Measurements from ENCODE around the gene ANO6.

DNA sequence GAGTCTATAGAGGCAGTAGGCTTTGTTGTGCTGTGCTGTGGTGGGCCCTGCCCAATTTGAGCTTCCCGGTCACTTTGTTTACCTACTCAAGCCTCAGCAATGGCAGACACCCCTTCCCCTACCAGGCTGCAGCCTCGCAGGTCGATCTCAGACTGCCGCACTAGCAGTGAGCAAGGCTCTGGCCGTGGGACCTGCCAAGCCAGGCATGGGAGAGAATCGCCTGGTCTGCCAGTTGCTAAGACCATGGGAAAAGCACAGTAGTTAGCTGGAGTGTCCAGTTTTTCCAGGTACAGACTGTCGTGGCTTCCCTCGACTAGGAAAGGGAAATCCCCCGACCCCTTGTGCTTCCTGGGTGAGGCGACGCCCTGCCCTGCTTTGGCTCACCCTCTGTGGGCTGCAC is 26.3 kb downstream of the ANO6 start:
- TF ChIP-seq POLR2AphosphoS5 (IDR thresholded peaks at IDR 0.05; ENCODE audit: low read depth, low read length) (no peak), PAX5 (IDR thresholded peaks at IDR 0.05; ENCODE audit: insufficient read depth, low read length, severe bottlenecking) (no peak), POLR2A (IDR thresholded peaks at IDR 0.05; ENCODE audit: low read depth, low read length) (no peak), TAF1 (IDR thresholded peaks at IDR 0.05; ENCODE audit: low read depth, low read length) (no peak)

Data from GM12891 (cell line).